KOPT-K1 (cell line): ENCODE results near the gene BGN.

Experiments
- H3K27ac ChIP-seq: fragments of 200-600 bp; sonication (generic); 2 replicates; pipeline ENCODE4 v1.5.1; 2016; ENCODE audit warnings: antibody characterized with exemption, mild to moderate bottlenecking, low read depth, low read length; ENCODE audit not compliant: poor library complexity, severe bottlenecking
- H3K36me3 ChIP-seq: fragments of 200-600 bp; sonication (generic); 2 replicates; pipeline ENCODE4 v1.5.1; 2017; ENCODE audit warnings: antibody characterized with exemption, mild to moderate bottlenecking, low read length, moderate library complexity; ENCODE audit not compliant: insufficient read depth
- H3K9me3 ChIP-seq: fragments of 200-600 bp; sonication (generic); 2 replicates; pipeline ENCODE4 v1.5.1; 2017; ENCODE audit warnings: antibody characterized with exemption, low read length, mild to moderate bottlenecking; ENCODE audit not compliant: insufficient read depth, poor library complexity, severe bottlenecking

The BGN gene

GRCh38 chrX:153456161-153456560 is 38.6 kb upstream of the BGN start:
- H3K36me3 ChIP-seq = peaks cover 78% of the 10 kb centered on the region; the same call in 1 of the 2 replicates
- no peaks in the 10 kb centered on the region for H3K9me3 ChIP-seq
- no peak overlapping the region for H3K27ac ChIP-seq

- no peak overlapping the region for H3K27ac ChIP-seq
- H3K36me3 ChIP-seq = peaks cover 79% of the 10 kb centered on the region; the same call in 1 of the 2 replicates
- no peaks in the 10 kb centered on the region for H3K9me3 ChIP-seq
These were observed 38.1 kb upstream of the BGN start for GRCh38 chrX:153456704-153457103.

GRCh38 chrX:153457136-153457825 is 37.5 kb upstream of the BGN start:
- Histone ChIP-seq H3K27ac (no peak overlapping the region), H3K9me3 (no peaks in the 10 kb centered on the region), H3K36me3 (peaks cover 85% of the 10 kb centered on the region; the same call in 1 of the 2 replicates)

- Histone ChIP-seq H3K27ac (no peak overlapping the region), H3K36me3 (peaks cover 91% of the 10 kb centered on the region; the same call in 1 of the 2 replicates), H3K9me3 (no peaks in the 10 kb centered on the region)
These were observed 36.8 kb upstream of the BGN start for GRCh38 chrX:153457827-153458466.

- H3K9me3 ChIP-seq = no peaks in the 10 kb centered on the region
- no peak overlapping the region for H3K27ac ChIP-seq
- peaks cover 95% of the 10 kb centered on the region; the same call in 1 of the 2 replicates for H3K36me3 ChIP-seq
These were observed 36.3 kb upstream of the BGN start for GRCh38 chrX:153458476-153458875.

- no peaks in the 10 kb centered on the region for H3K9me3 ChIP-seq
- H3K36me3 ChIP-seq = peaks cover 97% of the 10 kb centered on the region; the same call in 1 of the 2 replicates
- H3K27ac ChIP-seq = no peak overlapping the region
These were observed 34.8 kb upstream of the BGN start for GRCh38 chrX:153459986-153460385.

GRCh38 chrX:153460826-153461225 is 34.0 kb upstream of the BGN start:
- no peak overlapping the region for H3K27ac ChIP-seq
- H3K9me3 ChIP-seq = no peaks in the 10 kb centered on the region
- H3K36me3 ChIP-seq = peaks cover 91% of the 10 kb centered on the region; the same call in 1 of the 2 replicates

GRCh38 chrX:153462291-153462690 is 32.5 kb upstream of the BGN start:
- Histone ChIP-seq H3K9me3 (no peaks in the 10 kb centered on the region), H3K36me3 (peaks cover 81% of the 10 kb centered on the region; the same call in 1 of the 2 replicates), H3K27ac (no peak overlapping the region)

- no peak overlapping the region for H3K27ac ChIP-seq
- H3K36me3 ChIP-seq = peaks cover 78% of the 10 kb centered on the region; the same call in 1 of the 2 replicates
- H3K9me3 ChIP-seq = no peaks in the 10 kb centered on the region
These were observed 31.7 kb upstream of the BGN start for GRCh38 chrX:153463031-153463430.

- no peak overlapping the region for H3K27ac ChIP-seq
- H3K36me3 ChIP-seq = peaks cover 77% of the 10 kb centered on the region; the same call in 1 of the 2 replicates
- no peaks in the 10 kb centered on the region for H3K9me3 ChIP-seq
These were observed 31.2 kb upstream of the BGN start for GRCh38 chrX:153463556-153463955.

- Histone ChIP-seq H3K36me3 (peaks cover 74% of the 10 kb centered on the region; the same call in 1 of the 2 replicates), H3K27ac (no peak overlapping the region)
These were observed 30.7 kb upstream of the BGN start for GRCh38 chrX:153464116-153464515.

GRCh38 chrX:153465691-153466380 is 28.9 kb upstream of the BGN start:
- Histone ChIP-seq H3K36me3 (peaks cover 57% of the 10 kb centered on the region; the same call in 1 of the 2 replicates), H3K27ac (no peak overlapping the region)

More at GRCh38 chrX:153464116-153464515, 30.7 kb upstream of the BGN start:
- no peaks in the 10 kb centered on the region for H3K9me3 ChIP-seq

GRCh38 chrX:153468008-153468580 is 26.7 kb upstream of the BGN start:
- H3K36me3 ChIP-seq = peaks cover 35% of the 10 kb centered on the region; the same call in 1 of the 2 replicates

More at GRCh38 chrX:153465691-153466380, 28.9 kb upstream of the BGN start:
- H3K9me3 ChIP-seq = no peaks in the 10 kb centered on the region

GRCh38 chrX:153469811-153470410 is 24.9 kb upstream of the BGN start:
- Histone ChIP-seq H3K27ac (peak overlapping the region; percentile 65), H3K36me3 (peaks cover 19% of the 10 kb centered on the region; the same call in 1 of the 2 replicates), H3K9me3 (no peaks in the 10 kb centered on the region)

More at GRCh38 chrX:153468008-153468580, 26.7 kb upstream of the BGN start:
- Histone ChIP-seq H3K27ac (no peak overlapping the region), H3K9me3 (no peaks in the 10 kb centered on the region)
